GM12872 (cell line): Measurements from ENCODE around the gene DNASE1L2.

Experiments
- TF ChIP-seq, protein P1 (sequence below): IDR thresholded peaks from 3 replicates; pipeline ENCODE4 v1.5.1; 2011; ENCODE audit warnings: low read depth, mild to moderate bottlenecking, low read length, moderate library complexity; ENCODE audit not compliant: insufficient read depth

The DNASE1L2 gene

DNA sequence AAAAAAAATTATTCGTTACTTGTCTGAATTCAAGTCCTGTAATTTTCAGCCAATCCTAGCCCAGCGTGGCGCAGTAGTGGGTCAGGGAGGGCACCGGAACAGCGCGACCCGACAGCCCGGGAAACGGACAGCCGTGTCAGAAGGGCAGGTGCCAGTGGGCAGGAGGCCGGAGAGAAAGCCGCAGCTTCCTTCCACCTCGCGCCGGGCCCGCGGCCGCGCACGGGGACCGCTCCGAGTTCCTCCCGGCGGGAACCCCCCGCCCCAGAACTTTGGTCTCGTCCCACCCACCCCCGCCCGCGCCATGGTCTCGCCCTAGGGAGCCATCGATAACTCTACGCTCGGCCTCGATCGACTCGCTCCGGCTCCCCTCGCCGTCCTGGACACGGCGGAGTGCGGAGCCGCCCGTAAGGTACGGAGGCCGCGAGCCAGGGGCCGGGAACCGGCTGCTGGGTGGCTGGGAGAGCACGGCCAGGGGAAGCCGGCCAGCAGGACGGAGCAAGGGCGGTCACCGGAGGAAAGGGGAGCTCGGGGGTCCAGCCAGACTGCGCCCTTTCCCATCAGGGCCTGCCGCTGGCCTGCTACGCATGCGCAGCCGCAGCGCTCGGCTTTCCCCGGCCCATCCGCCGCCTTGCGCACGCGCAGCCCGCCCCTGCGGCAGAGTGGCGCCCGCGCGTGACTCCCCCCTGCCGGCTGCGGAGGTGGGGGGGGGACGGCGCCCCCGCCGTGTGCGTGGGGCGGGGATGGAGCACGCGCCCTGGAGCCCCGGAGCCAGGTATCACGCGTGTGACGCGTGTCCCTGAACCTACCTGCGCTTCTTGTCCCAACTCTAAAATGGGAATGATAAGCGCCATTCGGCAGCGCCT lies 30.9 kb upstream of the DNASE1L2 start, which contains the start of gene MLST8:
Gene MLST8, plus strand, starts transcription at position 351 of the 863 bp plus-strand sequence. CDS start 632 bp downstream, outside the sequence.
- TF ChIP-seq, protein P1, sequence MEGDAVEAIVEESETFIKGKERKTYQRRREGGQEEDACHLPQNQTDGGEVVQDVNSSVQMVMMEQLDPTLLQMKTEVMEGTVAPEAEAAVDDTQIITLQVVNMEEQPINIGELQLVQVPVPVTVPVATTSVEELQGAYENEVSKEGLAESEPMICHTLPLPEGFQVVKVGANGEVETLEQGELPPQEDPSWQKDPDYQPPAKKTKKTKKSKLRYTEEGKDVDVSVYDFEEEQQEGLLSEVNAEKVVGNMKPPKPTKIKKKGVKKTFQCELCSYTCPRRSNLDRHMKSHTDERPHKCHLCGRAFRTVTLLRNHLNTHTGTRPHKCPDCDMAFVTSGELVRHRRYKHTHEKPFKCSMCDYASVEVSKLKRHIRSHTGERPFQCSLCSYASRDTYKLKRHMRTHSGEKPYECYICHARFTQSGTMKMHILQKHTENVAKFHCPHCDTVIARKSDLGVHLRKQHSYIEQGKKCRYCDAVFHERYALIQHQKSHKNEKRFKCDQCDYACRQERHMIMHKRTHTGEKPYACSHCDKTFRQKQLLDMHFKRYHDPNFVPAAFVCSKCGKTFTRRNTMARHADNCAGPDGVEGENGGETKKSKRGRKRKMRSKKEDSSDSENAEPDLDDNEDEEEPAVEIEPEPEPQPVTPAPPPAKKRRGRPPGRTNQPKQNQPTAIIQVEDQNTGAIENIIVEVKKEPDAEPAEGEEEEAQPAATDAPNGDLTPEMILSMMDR, result peak; percentile 31; the same call in 1 of the 3 replicates

- TF ChIP-seq, protein P1, result no peak
Measured at GRCh38 chr16:2205967-2206313, 30.3 kb upstream of the DNASE1L2 start.

- TF ChIP-seq, protein P1, result no peak
Measured at GRCh38 chr16:2206420-2206779, 29.8 kb upstream of the DNASE1L2 start.

DNA sequence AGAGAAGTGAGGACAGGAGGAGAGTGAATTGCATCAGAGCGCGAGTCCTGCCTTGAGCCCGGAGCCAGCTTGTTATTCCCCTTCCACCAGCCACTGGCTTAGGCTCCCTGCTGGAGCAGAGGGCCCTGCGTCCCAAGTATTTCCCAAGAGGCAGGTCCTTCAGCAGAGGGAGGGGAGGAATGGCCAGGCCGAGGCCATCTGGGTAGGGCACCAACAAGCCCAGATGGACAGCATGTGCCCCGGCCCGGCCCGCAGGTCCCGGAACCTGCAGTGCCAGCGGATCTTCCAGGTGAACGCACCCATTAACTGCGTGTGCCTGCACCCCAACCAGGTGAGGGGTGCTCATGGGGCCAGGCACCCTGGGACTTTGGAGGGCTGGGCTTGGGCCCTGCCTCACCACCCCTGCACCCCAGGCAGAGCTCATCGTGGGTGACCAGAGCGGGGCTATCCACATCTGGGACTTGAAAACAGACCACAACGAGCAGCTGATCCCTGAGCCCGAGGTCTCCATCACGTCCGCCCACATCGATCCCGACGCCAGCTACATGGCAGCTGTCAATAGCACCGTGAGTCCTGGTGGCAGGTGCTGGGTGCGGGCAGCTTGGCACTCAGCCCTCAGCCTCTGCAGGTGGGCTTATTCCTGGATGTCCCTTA lies 29.3 kb upstream of the DNASE1L2 start:
- TF ChIP-seq, protein P1, result no peak

DNA sequence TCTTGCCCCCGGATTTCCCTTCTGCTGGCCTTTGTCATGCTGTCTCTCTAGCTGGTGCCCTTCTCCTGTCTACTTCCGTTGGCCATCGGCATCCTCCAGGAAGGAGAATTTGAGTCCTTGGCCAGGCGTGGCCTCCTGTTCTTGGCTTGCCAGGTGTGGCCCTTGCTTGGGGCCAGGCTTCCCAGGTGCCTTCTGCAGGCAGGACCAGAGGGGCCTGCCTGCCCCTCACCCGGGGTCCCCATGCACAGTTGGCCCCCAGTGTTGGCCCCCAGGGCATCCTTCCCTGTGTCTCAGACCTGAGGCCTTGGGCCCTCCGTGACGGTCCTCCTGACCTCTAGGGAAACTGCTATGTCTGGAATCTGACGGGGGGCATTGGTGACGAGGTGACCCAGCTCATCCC lies 28.4 kb upstream of the DNASE1L2 start:
- TF ChIP-seq, protein P1, result no peak

DNA sequence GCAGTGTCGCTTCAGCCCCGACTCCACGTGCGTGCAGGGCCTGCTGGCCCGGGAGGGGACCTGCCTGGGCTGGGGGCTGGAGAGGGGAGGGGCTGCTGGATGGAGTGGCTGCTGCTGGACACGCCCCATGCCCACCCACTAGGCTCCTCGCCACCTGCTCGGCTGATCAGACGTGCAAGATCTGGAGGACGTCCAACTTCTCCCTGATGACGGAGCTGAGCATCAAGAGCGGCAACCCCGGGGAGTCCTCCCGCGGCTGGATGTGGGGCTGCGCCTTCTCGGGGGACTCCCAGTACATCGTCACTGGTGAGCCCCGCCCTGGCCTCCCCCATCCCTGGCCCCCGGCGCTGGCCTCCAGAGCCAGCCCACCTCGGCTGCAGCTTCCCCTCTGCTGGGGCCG lies 27.9 kb upstream of the DNASE1L2 start:
- TF ChIP-seq, protein P1, result no peak

DNA sequence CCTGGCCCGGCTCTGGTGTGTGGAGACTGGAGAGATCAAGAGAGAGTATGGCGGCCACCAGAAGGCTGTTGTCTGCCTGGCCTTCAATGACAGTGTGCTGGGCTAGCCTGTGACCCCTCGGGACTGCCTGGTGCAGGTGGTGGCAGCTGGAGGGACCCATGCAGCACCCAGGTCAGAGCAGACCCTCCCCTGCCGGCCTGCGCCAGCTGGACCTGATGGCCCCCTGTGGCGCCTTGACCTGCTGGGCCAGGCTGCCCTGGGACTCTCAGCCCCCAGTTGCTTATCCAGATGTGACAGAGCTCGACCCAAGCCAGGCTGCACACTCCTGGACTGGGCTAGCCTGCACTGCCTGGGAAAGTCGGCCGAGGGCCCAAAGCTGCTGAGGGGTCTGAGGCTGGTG lies 27.5 kb upstream of the DNASE1L2 start:
- TF ChIP-seq, protein P1, result no peak
